C4-2B (cell line): ENCODE results near the gene BCL11B.

ENCODE experiments used
- H3K27ac ChIP-seq: fragments of 450-650 bp; 2 replicates; pipeline ENCODE4 v1.5.1; 2017
- CTCF ChIP-seq: fragments of 450-650 bp; conservative IDR thresholded peaks from 2 replicates; pipeline ENCODE4 v1.5.1; 2017; ENCODE audit warnings: mild to moderate bottlenecking
- ZFX ChIP-seq: fragments of 450-650 bp; IDR thresholded peaks from 2 replicates; pipeline ENCODE4 v1.6.1; 2017

BCL11B gene

GRCh38 chr14:99137913-99138571 lies 134.0 kb downstream of the BCL11B start:
- H3K27ac ChIP-seq, result no peak overlapping the region
- TF ChIP-seq ZFX (no peak), CTCF (no peak)

- no peak overlapping the region for H3K27ac ChIP-seq
- TF ChIP-seq CTCF (no peak), ZFX (no peak)
These were observed 134.8 kb downstream of the BCL11B start for GRCh38 chr14:99137001-99137700.

GRCh38 chr14:99136401-99136800 lies 135.6 kb downstream of the BCL11B start:
- TF ChIP-seq ZFX, result no peak
- no peak for TF ChIP-seq CTCF
- H3K27ac ChIP-seq, result no peak overlapping the region

- TF ChIP-seq CTCF, result no peak
- no peak overlapping the region for H3K27ac ChIP-seq
These were observed 136.0 kb downstream of the BCL11B start for GRCh38 chr14:99136047-99136400.

GRCh38 chr14:99134516-99135046 lies 137.4 kb downstream of the BCL11B start:
- TF ChIP-seq ZFX (no peak), CTCF (no peak)
- no peak overlapping the region for H3K27ac ChIP-seq

GRCh38 chr14:99133636-99134515 lies 138.1 kb downstream of the BCL11B start:
- no peak overlapping the region for H3K27ac ChIP-seq
- TF ChIP-seq ZFX (no peak), CTCF (no peak)
